ENCODE results near the gene CBLN3.

The CBLN3 gene

GRCh38 chr14:24379907-24380730, 49.3 kb downstream of the CBLN3 start:
- Histone ChIP-seq H3K9me3 (ENCODE audit: low read depth, low read length) (no peaks in the 10 kb centered on the region), H3K4me3 (no peak overlapping the region), H3K9ac (ENCODE audit: insufficient read length) (no peak overlapping the region), H3K36me3 (ENCODE audit: insufficient read depth, low read length) (peaks cover 19% of the 10 kb centered on the region; the same call in 1 of the 2 replicates), H3K27ac (no peak overlapping the region)
- no peak for DNase-seq (ENCODE audit: low read depth, low spot score)
- TF ChIP-seq FOXP2 (optimal IDR thresholded peaks at IDR 0.05; ENCODE audit: control extremely low read depth, extremely low read length, insufficient read depth) (no peak), EZH2 (IDR thresholded peaks at IDR 0.05) (no peak), POLR2AphosphoS5 (IDR thresholded peaks at IDR 0.05; ENCODE audit: borderline replicate concordance, low read depth, low read length) (no peak)

DNA sequence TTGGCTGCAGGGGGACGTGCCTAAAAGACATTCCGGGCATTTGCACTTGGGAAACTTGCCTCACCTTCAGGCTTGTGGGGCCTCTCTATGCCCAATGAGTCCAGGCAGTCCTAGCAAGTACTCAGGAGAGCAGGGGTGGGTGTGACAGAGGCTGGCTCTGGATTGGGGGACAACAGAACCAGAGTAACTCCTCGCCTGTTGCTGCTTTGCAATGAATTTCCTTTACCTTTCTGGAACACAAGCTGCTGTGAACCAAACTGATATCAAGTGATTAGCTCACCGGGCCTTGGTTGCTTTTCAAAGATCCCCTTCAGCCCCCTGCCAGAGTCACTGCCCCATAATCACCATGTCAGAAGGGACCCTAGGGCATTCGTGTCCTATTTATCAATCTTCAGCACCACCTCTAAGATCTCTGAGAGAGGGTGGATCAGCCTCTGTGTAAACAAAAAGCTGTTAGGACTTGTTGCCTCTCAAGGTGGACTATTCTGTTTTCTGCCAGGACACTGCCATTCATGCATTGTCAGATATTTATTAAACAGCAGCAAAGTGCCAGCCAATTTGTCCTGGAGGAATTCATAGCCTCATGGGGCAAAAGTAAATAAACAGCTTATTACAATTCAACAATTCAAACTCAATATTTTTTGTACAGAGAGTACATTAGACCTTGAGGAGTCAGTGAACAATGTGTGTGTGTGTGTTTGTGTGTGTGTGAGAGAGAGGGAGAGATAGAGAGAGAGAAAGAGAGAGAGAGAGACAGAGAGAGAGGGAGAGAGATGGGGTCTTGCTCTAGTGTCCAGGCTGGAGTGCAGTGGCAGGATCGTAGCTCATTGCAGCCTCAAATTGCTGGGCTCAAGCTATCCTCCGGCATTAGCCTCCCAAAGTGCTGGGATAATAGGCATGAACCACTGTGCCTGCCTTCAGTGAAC, 50.2 kb downstream of the CBLN3 start:
- Histone ChIP-seq H3K36me3 (ENCODE audit: insufficient read depth, low read length) (peaks cover 22% of the 10 kb centered on the region; the same call in 1 of the 2 replicates), H3K4me3 (no peak overlapping the region), H3K27ac (no peak overlapping the region), H3K9me3 (ENCODE audit: low read depth, low read length) (no peaks in the 10 kb centered on the region), H3K9ac (ENCODE audit: insufficient read length) (no peak overlapping the region)
- no peak for DNase-seq (ENCODE audit: low read depth, low spot score)
- TF ChIP-seq FOXP2 (optimal IDR thresholded peaks at IDR 0.05; ENCODE audit: control extremely low read depth, extremely low read length, insufficient read depth) (no peak), EZH2 (IDR thresholded peaks at IDR 0.05) (no peak), POLR2AphosphoS5 (IDR thresholded peaks at IDR 0.05; ENCODE audit: borderline replicate concordance, low read depth, low read length) (no peak)

DNA sequence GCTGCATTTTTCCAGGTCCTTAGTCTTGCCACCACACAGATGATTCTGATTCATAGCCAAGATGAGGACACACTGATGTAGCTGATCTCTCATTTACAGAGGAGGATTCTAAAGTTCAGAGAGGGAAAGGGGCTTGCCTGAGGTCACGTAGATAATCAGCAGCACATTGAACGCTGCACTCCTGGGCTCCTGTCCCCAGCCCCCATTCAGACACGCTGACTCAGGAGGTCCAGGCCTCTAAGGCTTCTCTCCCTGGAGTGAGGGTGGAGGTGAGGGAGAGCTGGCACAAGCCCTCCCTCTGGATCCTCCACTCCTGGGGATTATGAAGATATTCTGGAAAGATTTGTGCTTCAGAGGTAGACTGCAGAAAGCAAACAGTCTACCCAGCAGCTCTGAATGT, 51.1 kb downstream of the CBLN3 start:
- DNase-seq (ENCODE audit: low read depth, low spot score), result no peak
- TF ChIP-seq EZH2 (IDR thresholded peaks at IDR 0.05) (no peak), POLR2AphosphoS5 (IDR thresholded peaks at IDR 0.05; ENCODE audit: borderline replicate concordance, low read depth, low read length) (no peak), FOXP2 (optimal IDR thresholded peaks at IDR 0.05; ENCODE audit: control extremely low read depth, extremely low read length, insufficient read depth) (no peak)
- Histone ChIP-seq H3K9ac (ENCODE audit: insufficient read length) (no peak overlapping the region), H3K9me3 (ENCODE audit: low read depth, low read length) (no peaks in the 10 kb centered on the region), H3K4me3 (no peak overlapping the region), H3K27ac (no peak overlapping the region), H3K36me3 (ENCODE audit: insufficient read depth, low read length) (peaks cover 31% of the 10 kb centered on the region; the same call in 1 of the 2 replicates)

GRCh38 chr14:24377657-24378056, 51.8 kb downstream of the CBLN3 start:
- Histone ChIP-seq H3K36me3 (ENCODE audit: insufficient read depth, low read length) (peaks cover 37% of the 10 kb centered on the region; the same call in 1 of the 2 replicates), H3K27ac (no peak overlapping the region), H3K9ac (ENCODE audit: insufficient read length) (no peak overlapping the region), H3K9me3 (ENCODE audit: low read depth, low read length) (no peaks in the 10 kb centered on the region), H3K4me3 (no peak overlapping the region)
- no peak for DNase-seq (ENCODE audit: low read depth, low spot score)
- no peak for TF ChIP-seq FOXP2 (optimal IDR thresholded peaks at IDR 0.05; ENCODE audit: control extremely low read depth, extremely low read length, insufficient read depth)
- no peak for TF ChIP-seq EZH2 (IDR thresholded peaks at IDR 0.05)

DNA sequence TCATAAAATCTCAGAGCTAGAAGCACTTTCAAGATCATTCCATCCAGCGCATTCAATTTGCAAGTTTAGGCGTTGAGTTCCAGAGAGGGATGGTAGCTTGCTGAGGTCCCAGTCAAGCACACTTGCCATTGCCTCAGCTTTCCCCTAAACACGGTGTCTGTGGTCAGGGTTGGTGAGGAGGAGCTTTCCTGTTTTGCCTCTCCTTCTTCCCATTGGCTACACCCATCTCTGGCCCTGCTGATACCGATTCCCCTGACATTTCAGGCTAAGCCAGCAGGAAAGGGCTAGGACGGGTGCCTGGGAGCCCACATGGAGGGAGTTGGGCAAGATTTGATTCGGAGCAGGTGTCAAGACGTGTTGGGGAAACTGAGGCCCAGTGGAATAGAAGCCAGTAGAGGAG, 52.3 kb downstream of the CBLN3 start:
- no peak overlapping the region for H3K27ac ChIP-seq
- DNase-seq (ENCODE audit: low read depth, low spot score), result no peak
- TF ChIP-seq EZH2 (IDR thresholded peaks at IDR 0.05), result no peak
- TF ChIP-seq POLR2AphosphoS5 (IDR thresholded peaks at IDR 0.05; ENCODE audit: borderline replicate concordance, low read depth, low read length), result no peak
- TF ChIP-seq FOXP2 (optimal IDR thresholded peaks at IDR 0.05; ENCODE audit: control extremely low read depth, extremely low read length, insufficient read depth), result no peak
- no peaks in the 10 kb centered on the region for H3K9me3 ChIP-seq (ENCODE audit: low read depth, low read length)
- H3K4me3 ChIP-seq, result no peak overlapping the region
- no peak overlapping the region for H3K9ac ChIP-seq (ENCODE audit: insufficient read length)
- H3K36me3 ChIP-seq (ENCODE audit: insufficient read depth, low read length), result peaks cover 43% of the 10 kb centered on the region; the same call in 1 of the 2 replicates

All from SK-N-MC (cell line).